Liver (tissue), 9 donors: ENCODE measurements around the gene RAB3IP. TPM values are rescaled to one million over a fixed set of nuclear protein-coding genes. Genes with fewer than 3 reads are reported as not detected.

Experiments
- DNase-seq: peaks from one replicate; pipeline ENCODE4 v3.0.0-alpha.2; 2017; ENCODE audit warnings: low spot score
- H3K27ac ChIP-seq, 2 donors: one replicate each; pipeline ENCODE4 v1.7.0; 2013; ENCODE audit warnings: inconsistent platforms in 2 of 2, low read length in 2 of 2, control low read depth in 1 of 2, low read depth in 1 of 2, mild to moderate bottlenecking in 1 of 2
- H3K27me3 ChIP-seq, 4 donors: one replicate each; pipeline versions ENCODE4 v1.6.1 to v1.7.0; 2013; ENCODE audit warnings: low read length in 3 of 4, inconsistent platforms in 1 of 4, mild to moderate bottlenecking in 1 of 4, moderate library complexity in 1 of 4; ENCODE audit not compliant: control insufficient read depth in 4 of 4, insufficient read depth in 4 of 4
- H3K36me3 ChIP-seq, 4 donors: one replicate each; pipeline versions ENCODE4 v1.6.1 to v1.7.0; 2013; ENCODE audit warnings: low read length in 3 of 4, mild to moderate bottlenecking in 3 of 4, low read depth in 1 of 4, moderate library complexity in 1 of 4; ENCODE audit not compliant: control insufficient read depth in 4 of 4, insufficient read depth in 3 of 4
- H3K4me1 ChIP-seq, 4 donors: one replicate each; pipeline versions ENCODE4 v1.6.1 to v1.7.0; 2013; ENCODE audit warnings: low read length in 3 of 4, mild to moderate bottlenecking in 3 of 4, moderate library complexity in 1 of 4; ENCODE audit not compliant: control insufficient read depth in 4 of 4, insufficient read depth in 4 of 4
- H3K4me3 ChIP-seq, 3 donors: one replicate each; pipeline versions ENCODE4 v1.6.1 to v1.7.0; 2013; ENCODE audit warnings: low read length in 3 of 3, control low read depth in 1 of 3, low read depth in 1 of 3, mild to moderate bottlenecking in 1 of 3
- H3K9ac ChIP-seq, 2 donors: one replicate each; pipeline ENCODE4 v1.7.0; 2013; ENCODE audit warnings: low read length in 2 of 2, mild to moderate bottlenecking in 2 of 2, moderate library complexity in 2 of 2, control low read depth in 1 of 2, low read depth in 1 of 2
- H3K9me3 ChIP-seq, 4 donors: one replicate each; pipeline versions ENCODE4 v1.6.1 to v1.7.0; 2013; ENCODE audit warnings: low read length in 3 of 4; ENCODE audit not compliant: control insufficient read depth in 4 of 4
- ATF3 ChIP-seq: IDR thresholded peaks from 2 replicates; pipeline ENCODE4 v1.6.1; 2016; ENCODE audit warnings: antibody characterized with exemption
- CTCF ChIP-seq: fragments of 150-350 bp; IDR thresholded peaks from 2 replicates; pipeline ENCODE4 v1.5.1; 2017; ENCODE audit warnings: improper control_type of control experiment, low read depth, low read length; ENCODE audit not compliant: missing input control
- EGR1 ChIP-seq, 2 donors: IDR thresholded peaks; 2 replicates each; pipeline ENCODE4 v1.6.1; 2016 to 2018; ENCODE audit warnings: antibody characterized with exemption in 2 of 2, low read depth in 2 of 2
- FOXA1 ChIP-seq: IDR thresholded peaks from 2 replicates; pipeline ENCODE4 v1.6.1; 2016; ENCODE audit warnings: antibody characterized with exemption
- GABPA ChIP-seq, 2 donors: IDR thresholded peaks in 1 of 2; conservative IDR thresholded peaks in 1 of 2; 2 replicates each; pipeline ENCODE4 v1.6.1; 2016; ENCODE audit warnings: antibody characterized with exemption in 2 of 2, mild to moderate bottlenecking in 1 of 2, moderate library complexity in 1 of 2
- HNF4A ChIP-seq, 2 donors: conservative IDR thresholded peaks; 2 replicates each; pipeline ENCODE4 v1.6.1; 2016; ENCODE audit warnings: antibody characterized with exemption in 2 of 2, mild to moderate bottlenecking in 2 of 2
- HNF4G ChIP-seq: IDR thresholded peaks from 2 replicates; pipeline ENCODE4 v1.6.1; 2016; ENCODE audit warnings: antibody characterized with exemption
- JUND ChIP-seq, 2 donors: IDR thresholded peaks; 2 replicates each; pipeline ENCODE4 v1.6.1; 2016; ENCODE audit warnings: antibody characterized with exemption in 2 of 2
- MAX ChIP-seq: IDR thresholded peaks from 2 replicates; pipeline ENCODE4 v1.6.1; 2016; ENCODE audit warnings: antibody characterized with exemption
- NR2F2 ChIP-seq: IDR thresholded peaks from 2 replicates; pipeline ENCODE4 v1.6.1; 2016; ENCODE audit warnings: antibody characterized with exemption
- REST ChIP-seq: IDR thresholded peaks from 2 replicates; pipeline ENCODE4 v1.6.1; 2016; ENCODE audit warnings: antibody characterized with exemption, mild to moderate bottlenecking
- RXRA ChIP-seq, 2 donors: IDR thresholded peaks; 2 replicates each; pipeline ENCODE4 v1.6.1; 2017 to 2018; ENCODE audit warnings: antibody characterized with exemption in 2 of 2, mild to moderate bottlenecking in 1 of 2
- SP1 ChIP-seq: IDR thresholded peaks from 2 replicates; pipeline ENCODE4 v1.6.1; 2018; ENCODE audit warnings: antibody characterized with exemption, mild to moderate bottlenecking
- TAF1 ChIP-seq: conservative IDR thresholded peaks from 2 replicates; pipeline ENCODE4 v1.6.1; 2016; ENCODE audit warnings: antibody characterized with exemption, mild to moderate bottlenecking
- YY1 ChIP-seq: IDR thresholded peaks from 2 replicates; pipeline ENCODE4 v1.6.1; 2016; ENCODE audit warnings: antibody characterized with exemption, mild to moderate bottlenecking
- WGBS: extraction: QIAGEN DNeasy Blood & Tissue Kit; methylation state at CpG from one replicate; pipeline ENCODE4 v1.1.7; 2013; 5-methylcytosine and 5-hydroxymethylcytosine counted together
- polyA plus RNA-seq, 2 donors: library from polyadenylated mRNA; stranded (reverse) in 1 of 2; unstranded in 1 of 2; fragments of 200-250 nt in 1 of 2; fragments of >200 nt in 1 of 2; fragmentation: Nextera tagmentation in 1 of 2; extraction: Ambion mirVana in 1 of 2; gene quantifications; one replicate each; pipeline versions ENCODE4 v1.2.1 to v1.2.3, GENCODE V29; 2013 to 2015
- total RNA-seq, 2 donors: library from RNA; depleted of rRNA; stranded (reverse); fragments of >200 nt; gene quantifications; one replicate each; pipeline ENCODE4 v1.2.3, GENCODE V29; 2014
- donor health status: healthy.
- donor health status: healthy.
- donor health status: healthy.
- donor health status: healthy.
- donor health status: healthy.

The RAB3IP gene
- total and polyA plus RNA-seq, 4 donors, result 5.7 to 35.3 (median 14.3) TPM

GRCh38 chr12:69866698-69867097 is 128.0 kb downstream of the RAB3IP start:
- Histone ChIP-seq H3K4me3 (no peak overlapping the region), H3K9ac (no peak overlapping the region), H3K9me3 (peaks cover 0 to 4% (median 0%) of the 10 kb centered on the region in 4 donors), H3K4me1 (no peaks in the 10 kb centered on the region), H3K27ac (no peak overlapping the region), H3K36me3 (no peaks in the 10 kb centered on the region), H3K27me3 (no peaks in the 10 kb centered on the region)
- TF ChIP-seq RXRA (IDR thresholded peaks at IDR 0.05) (no peak), GABPA (IDR thresholded peaks at IDR 0.05 in 1 of 2, conservative IDR thresholded peaks at IDR 0.05 in 1 of 2) (no peak), NR2F2 (no peak), EGR1 (IDR thresholded peaks at IDR 0.05; ENCODE audit: low read depth in 2 of 2) (no peak), JUND (IDR thresholded peaks at IDR 0.05) (no peak), HNF4G (no peak), TAF1 (no peak), HNF4A (conservative IDR thresholded peaks at IDR 0.05) (no peak)
- no peak for DNase-seq
- WGBS, result 87% methylated on average over 4 of the region's 4 CpGs

GRCh38 chr12:69868695-69869094 is 130.0 kb downstream of the RAB3IP start:
- Histone ChIP-seq H3K4me1 (no peaks in the 10 kb centered on the region), H3K36me3 (no peaks in the 10 kb centered on the region), H3K9ac (no peak overlapping the region), H3K4me3 (no peak overlapping the region), H3K27me3 (no peaks in the 10 kb centered on the region), H3K27ac (no peak overlapping the region), H3K9me3 (peaks cover 0 to 4% (median 0%) of the 10 kb centered on the region in 4 donors)
- no peak for DNase-seq
- TF ChIP-seq JUND (IDR thresholded peaks at IDR 0.05) (no peak), CTCF (no peak)
- WGBS, result 91% methylated on average over 9 of the region's 9 CpGs

- 51% methylated on average over 3 of the region's 3 CpGs for WGBS
- no peaks in the 10 kb centered on the region for H3K36me3 ChIP-seq
- H3K9me3 ChIP-seq, result peaks cover 0 to 4% (median 0%) of the 10 kb centered on the region in 4 donors
- TF ChIP-seq REST (no peak), ATF3 (no peak), CTCF (no peak), YY1 (no peak), GABPA (IDR thresholded peaks at IDR 0.05 in 1 of 2, conservative IDR thresholded peaks at IDR 0.05 in 1 of 2) (no peak), SP1 (no peak), FOXA1 (no peak), TAF1 (no peak), RXRA (IDR thresholded peaks at IDR 0.05) (no peak), JUND (IDR thresholded peaks at IDR 0.05) (no peak), MAX (no peak), EGR1 (IDR thresholded peaks at IDR 0.05; ENCODE audit: low read depth in 2 of 2) (no peak)
- H3K4me1 ChIP-seq, result no peaks in the 10 kb centered on the region
- DNase-seq, result no peak
- peaks cover 0 to 2% (median 0%) of the 10 kb centered on the region in 4 donors for H3K27me3 ChIP-seq
- no peak overlapping the region for H3K9ac ChIP-seq
- no peak overlapping the region for H3K4me3 ChIP-seq
- no peak overlapping the region for H3K27ac ChIP-seq
Measured at GRCh38 chr12:69872804-69873203, 134.1 kb downstream of the RAB3IP start.
